Ovary (tissue), 9 donors: ENCODE results near the gene RNLS. TPM values are rescaled to one million over a fixed set of nuclear protein-coding genes. Genes with fewer than 3 reads are reported as not detected.
A peak's percentile ranks its signal among the peaks of the same experiment; 100 is the strongest.

Source experiments
- DNase-seq, 5 donors: peaks; one replicate each; pipeline ENCODE4 v3.0.0-alpha.2; 2019 to 2020
- H3K27ac ChIP-seq, 2 donors: fragments of 200-600 bp; one replicate each; pipeline versions ENCODE4 v1.5.1 to v1.8.0; 2019 to 2022
- H3K27me3 ChIP-seq: fragments of 200-600 bp; one replicate; pipeline ENCODE4 v1.8.0; 2022
- H3K36me3 ChIP-seq: fragments of 200-600 bp; sonication (generic); one replicate; pipeline ENCODE4 v1.5.1; 2019
- H3K4me1 ChIP-seq: one replicate; pipeline ENCODE4 v1.8.1; 2013; ENCODE audit warnings: mild to moderate bottlenecking, moderate library complexity; ENCODE audit not compliant: insufficient read depth
- H3K4me3 ChIP-seq: fragments of 200-600 bp; sonication (generic); one replicate; pipeline ENCODE4 v1.5.1; 2017
- H3K9me3 ChIP-seq, 2 donors: fragments of 200-600 bp in 1 of 2; sonication (generic) in 1 of 2; one replicate each; pipeline versions ENCODE4 v1.5.1 to v1.8.1; 2013 to 2019; ENCODE audit warnings: mild to moderate bottlenecking in 1 of 2, moderate library complexity in 1 of 2
- EP300 ChIP-seq: sonication (generic); formaldehyde crosslinking; IDR thresholded peaks from one replicate; pipeline ENCODE4 v1.6.1; 2017; ENCODE audit warnings: antibody characterized with exemption
- POLR2A ChIP-seq: fragments of 450-650 bp; IDR thresholded peaks from one replicate; pipeline ENCODE4 v1.6.1; 2017; ENCODE audit warnings: antibody characterized with exemption, mild to moderate bottlenecking, moderate library complexity
- WGBS, 3 donors: extraction: QIAGEN DNeasy Blood & Tissue Kit in 1 of 3; methylation state at CpG; one replicate each; pipeline versions ENCODE4 v1.1.5 to v1.1.7; 2013 to 2017; 5-methylcytosine and 5-hydroxymethylcytosine counted together
- intact Hi-C, 4 donors: fragments of 100-400 bp; cut with DNase I; formaldehyde crosslinking; loops; one replicate each; pipeline versions ENCODE4 v1.11.0 to v1.15.1; 2022 to 2023
- polyA plus RNA-seq, 2 donors: library from polyadenylated mRNA; stranded (reverse); fragments of 200-250 nt in 1 of 2; fragments of 350-450 nt in 1 of 2; fragmentation: Illumina TruSeq in 1 of 2; extraction: RNeasy Lipid Tissue Mini Kit (QIAGEN cat#74804) in 1 of 2; gene quantifications; one replicate each; pipeline ENCODE4 v1.2.3, GENCODE V29; 2013 to 2014
- total RNA-seq, 7 donors: library from RNA; depleted of rRNA in 2 of 7; stranded (reverse); fragments of >200 nt in 2 of 7; fragmentation: NEBNext Ultra II Directional in 3 of 7; extraction: Animal tissue kit (Norgen Biotek cat#: 25700) in 3 of 7; gene quantifications; one replicate each; pipeline versions ENCODE4 v1.1.0 to v1.2.4, GENCODE V29; 2016 to 2023
- TF ChIP-seq, protein P1 (sequence below), 3 donors: fragments of 450-650 bp in 2 of 3; fragments of 200-600 bp in 1 of 3; IDR thresholded peaks; one replicate each; pipeline versions ENCODE4 v1.5.1 to v1.8.0; 2016 to 2022; ENCODE audit warnings: antibody characterized with exemption in 3 of 3, mild to moderate bottlenecking in 1 of 3
- donor health status: DM: no; HTN: no; CAD: no; lungs with moderate emphysema.
- donor health status: DM: no; HTN: no; CAD: no.
- donor health status: Bipolar disorder and iron deficiency.
- donor health status: DM: yes; HTN: yes; CAD: no.
- donor health status: DM: no; HTN: no; CAD: no.
- donor health status: DM: yes; HTN: yes; CAD: no.

RNLS gene
- total and polyA plus RNA-seq, 9 donors = 7.5 to 21.9 (median 11.8) TPM

DNA sequence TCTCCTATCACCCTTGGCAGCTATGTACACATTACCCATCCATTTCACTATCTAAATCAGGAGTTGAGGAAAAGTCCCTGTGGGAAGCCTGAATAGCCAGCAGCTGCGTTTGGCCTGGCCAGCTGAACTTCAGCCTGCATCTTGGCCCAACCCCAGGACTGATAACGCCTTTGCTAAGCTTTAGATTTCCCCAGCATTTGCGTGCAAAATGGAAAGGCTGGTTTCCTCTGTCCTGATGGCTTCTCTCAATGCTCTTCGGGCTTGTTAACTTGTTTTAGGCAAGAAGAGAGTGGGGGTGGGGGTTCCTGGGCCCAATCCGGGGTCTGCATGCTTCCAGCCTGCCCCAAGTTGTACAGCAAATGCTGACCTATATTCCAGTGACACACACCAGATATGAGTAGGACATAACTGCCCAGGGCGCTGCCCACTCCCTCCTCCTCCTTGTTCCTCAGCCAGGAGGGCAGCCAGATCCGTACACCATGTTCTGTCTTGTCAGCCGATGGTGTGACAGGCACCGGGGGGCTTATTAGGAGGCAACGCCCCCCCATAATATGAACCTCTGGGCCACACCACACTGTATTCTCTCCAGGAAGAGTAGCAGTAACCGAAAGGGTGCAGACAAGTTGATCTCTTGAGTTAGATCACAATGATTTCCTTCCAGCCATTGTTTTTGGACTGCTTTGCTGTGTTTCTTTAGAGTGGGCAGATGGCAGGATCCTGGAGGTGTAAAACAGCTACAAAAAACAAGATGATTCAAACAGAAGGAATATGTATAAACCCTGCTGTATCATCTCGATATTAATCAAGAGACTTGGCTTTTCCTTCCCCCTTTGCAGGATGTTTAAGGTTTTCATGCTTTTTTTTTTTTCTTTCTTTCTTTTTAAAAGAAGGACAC is 339.0 kb downstream of the RNLS start:
- WGBS, 3 donors = 6 to 9% (median 6%) methylated on average over 12 of the region's 12 CpGs
- no peak overlapping the region for H3K4me3 ChIP-seq
- DNase-seq = peak; percentile 77 to 84 (median 82)
- intact Hi-C loops = no loop called here
- no peaks in the 10 kb centered on the region for H3K36me3 ChIP-seq
- H3K27me3 ChIP-seq = no peaks in the 10 kb centered on the region
- H3K9me3 ChIP-seq = no peaks in the 10 kb centered on the region
- TF ChIP-seq POLR2A (no peak), EP300 (no peak)
- TF ChIP-seq, protein P1, sequence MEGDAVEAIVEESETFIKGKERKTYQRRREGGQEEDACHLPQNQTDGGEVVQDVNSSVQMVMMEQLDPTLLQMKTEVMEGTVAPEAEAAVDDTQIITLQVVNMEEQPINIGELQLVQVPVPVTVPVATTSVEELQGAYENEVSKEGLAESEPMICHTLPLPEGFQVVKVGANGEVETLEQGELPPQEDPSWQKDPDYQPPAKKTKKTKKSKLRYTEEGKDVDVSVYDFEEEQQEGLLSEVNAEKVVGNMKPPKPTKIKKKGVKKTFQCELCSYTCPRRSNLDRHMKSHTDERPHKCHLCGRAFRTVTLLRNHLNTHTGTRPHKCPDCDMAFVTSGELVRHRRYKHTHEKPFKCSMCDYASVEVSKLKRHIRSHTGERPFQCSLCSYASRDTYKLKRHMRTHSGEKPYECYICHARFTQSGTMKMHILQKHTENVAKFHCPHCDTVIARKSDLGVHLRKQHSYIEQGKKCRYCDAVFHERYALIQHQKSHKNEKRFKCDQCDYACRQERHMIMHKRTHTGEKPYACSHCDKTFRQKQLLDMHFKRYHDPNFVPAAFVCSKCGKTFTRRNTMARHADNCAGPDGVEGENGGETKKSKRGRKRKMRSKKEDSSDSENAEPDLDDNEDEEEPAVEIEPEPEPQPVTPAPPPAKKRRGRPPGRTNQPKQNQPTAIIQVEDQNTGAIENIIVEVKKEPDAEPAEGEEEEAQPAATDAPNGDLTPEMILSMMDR (IDR thresholded peaks at IDR 0.05) = no peak
- peak overlapping the region; percentile 36 to 54 for H3K27ac ChIP-seq
- H3K4me1 ChIP-seq = peaks cover 9% of the 10 kb centered on the region

- Histone ChIP-seq H3K27me3 (no peaks in the 10 kb centered on the region), H3K4me3 (no peak overlapping the region), H3K27ac (peak overlapping the region in 1 of 2 donors; percentile 54), H3K36me3 (no peaks in the 10 kb centered on the region), H3K4me1 (peaks cover 13% of the 10 kb centered on the region), H3K9me3 (no peaks in the 10 kb centered on the region)
- TF ChIP-seq, protein P1 (IDR thresholded peaks at IDR 0.05) = no peak
- TF ChIP-seq EP300 (no peak), POLR2A (no peak)
- no peak for DNase-seq
- WGBS, 3 donors = 3 to 15% (median 7%) methylated on average over 5 of the region's 5 CpGs
- intact Hi-C loops = no loop called here
Measured at GRCh38 chr10:88243202-88243744, 339.8 kb downstream of the RNLS start.

DNA sequence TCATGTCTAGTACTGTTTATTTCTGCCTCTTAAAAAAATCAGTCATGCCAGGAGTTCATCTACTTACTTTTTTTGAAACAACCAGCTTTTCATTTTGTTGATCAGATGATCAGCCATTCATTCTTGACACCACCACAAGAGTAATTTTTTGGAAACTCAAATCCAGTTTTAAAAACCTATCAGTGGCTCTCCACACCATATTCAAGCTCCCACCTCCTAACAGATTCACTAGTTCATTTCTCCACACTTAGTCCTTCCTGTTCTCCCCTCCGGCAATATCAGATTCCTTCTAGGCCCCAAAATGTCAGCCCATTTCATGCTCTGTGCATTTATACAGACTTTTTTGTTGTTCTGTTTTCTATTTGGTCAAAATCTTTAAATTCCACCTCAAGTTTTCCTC is 341.6 kb downstream of the RNLS start:
- no peak overlapping the region for H3K27ac ChIP-seq
- 92 to 98% (median 97%) methylated on average over 1 of the region's 1 CpG for WGBS, 3 donors
- no peak for DNase-seq

DNA sequence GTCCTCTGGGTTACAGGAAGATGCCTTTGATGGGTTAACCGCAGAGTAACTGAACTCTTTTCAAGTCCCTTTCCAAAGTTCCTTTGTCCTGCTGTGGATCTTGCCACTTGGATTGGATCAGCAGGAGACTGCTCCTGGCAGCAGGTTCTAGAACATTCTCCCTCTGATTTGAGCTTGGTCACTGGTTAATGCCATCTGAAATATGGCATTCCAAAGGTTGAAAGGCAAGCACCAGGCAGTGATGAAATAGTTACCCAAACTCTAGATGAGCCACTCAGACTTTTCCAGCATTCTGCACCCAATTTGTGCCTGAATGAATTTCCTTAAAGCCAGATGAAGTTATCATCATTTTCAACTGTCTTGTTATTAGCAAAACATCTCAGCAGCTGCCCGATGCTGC is 343.9 kb downstream of the RNLS start:
- Histone ChIP-seq H3K27ac (peak overlapping the region in 1 of 2 donors; percentile 13), H3K4me1 (peaks cover 9% of the 10 kb centered on the region), H3K36me3 (no peaks in the 10 kb centered on the region), H3K9me3 (no peaks in the 10 kb centered on the region), H3K27me3 (no peaks in the 10 kb centered on the region), H3K4me3 (no peak overlapping the region)
- intact Hi-C loops = no loop called here
- TF ChIP-seq EP300 (no peak), POLR2A (no peak)
- TF ChIP-seq, protein P1 (IDR thresholded peaks at IDR 0.05) = no peak
- WGBS, 3 donors = 63 to 78% (median 74%) methylated on average over 2 of the region's 2 CpGs
- DNase-seq = no peak

More for the DNA sequence above, 341.6 kb downstream of the RNLS start:
- no peak overlapping the region for H3K4me3 ChIP-seq
- H3K4me1 ChIP-seq = peaks cover 14% of the 10 kb centered on the region
- TF ChIP-seq POLR2A = no peak
- no peaks in the 10 kb centered on the region for H3K9me3 ChIP-seq
- H3K27me3 ChIP-seq = no peaks in the 10 kb centered on the region
- H3K36me3 ChIP-seq = no peaks in the 10 kb centered on the region
- intact Hi-C loops = no loop called here

GRCh38 chr10:88238615-88238914 is 344.6 kb downstream of the RNLS start:
- DNase-seq = no peak
- TF ChIP-seq, protein P1 (IDR thresholded peaks at IDR 0.05) = no peak
- TF ChIP-seq POLR2A = no peak
- TF ChIP-seq EP300 = no peak
- 9 to 15% (median 10%) methylated on average over 2 of the region's 2 CpGs for WGBS, 3 donors
- peak overlapping the region; percentile 13 to 64 for H3K27ac ChIP-seq
- no peak overlapping the region for H3K4me3 ChIP-seq
- intact Hi-C loops = no loop called here
- no peaks in the 10 kb centered on the region for H3K9me3 ChIP-seq
- H3K27me3 ChIP-seq = no peaks in the 10 kb centered on the region
- H3K36me3 ChIP-seq = no peaks in the 10 kb centered on the region
- H3K4me1 ChIP-seq = peaks cover 7% of the 10 kb centered on the region
